Measurements from ENCODE around the gene MYH1. TPM values are rescaled to one million over a fixed set of nuclear protein-coding genes. Genes with fewer than 3 reads are reported as not detected.

Gene MYH1
- polyA plus RNA-seq, 1 donor (not counting 4 experiments of a cell fraction or from before 2014, with no cell fraction given): not detected

DNA sequence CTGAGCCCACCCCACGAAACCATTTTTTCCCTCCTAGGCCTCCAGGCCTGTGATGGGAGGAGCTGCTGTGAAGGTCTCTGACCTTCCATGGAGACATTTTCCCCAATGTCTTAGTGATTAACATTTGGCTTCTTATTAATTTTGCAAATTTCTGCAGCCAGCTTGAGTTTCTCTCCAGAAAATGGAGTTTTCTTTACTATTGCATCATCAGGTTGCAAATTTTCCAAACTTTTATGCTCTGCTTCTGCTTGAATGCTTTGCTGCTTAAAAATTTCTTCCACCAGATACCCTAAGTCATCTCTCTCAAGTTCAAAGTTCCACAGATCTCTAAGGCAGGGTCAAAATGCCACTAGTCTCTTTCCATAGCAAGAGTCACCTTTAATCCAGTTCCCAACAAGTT, 36.1 kb downstream of the MYH1 start:
- H3K4me2 ChIP-seq (ENCODE audit: control insufficient read depth, extremely low read depth, insufficient read depth, low read depth, low read length): no peak overlapping the region
- no peak for FAIRE-seq
- no peaks in the 10 kb centered on the region for H3K79me2 ChIP-seq (ENCODE audit: control insufficient read depth, insufficient read depth, low read length)
- H3K27me3 ChIP-seq (ENCODE audit: control insufficient read depth, extremely low read depth, insufficient read depth, low read length): no peaks in the 10 kb centered on the region
- no peak overlapping the region for H3K4me3 ChIP-seq (ENCODE audit: control insufficient read depth in 2 of 3, extremely low read depth in 1 of 3, insufficient read depth in 2 of 3, low read depth in 1 of 3, low read length in 3 of 3)
- DNase-seq (ENCODE audit: low read depth, low spot score): no peak
- H4K20me1 ChIP-seq (ENCODE audit: control insufficient read depth, extremely low read depth, insufficient read depth, low read length): no peaks in the 10 kb centered on the region
- TF ChIP-seq, protein P1, sequence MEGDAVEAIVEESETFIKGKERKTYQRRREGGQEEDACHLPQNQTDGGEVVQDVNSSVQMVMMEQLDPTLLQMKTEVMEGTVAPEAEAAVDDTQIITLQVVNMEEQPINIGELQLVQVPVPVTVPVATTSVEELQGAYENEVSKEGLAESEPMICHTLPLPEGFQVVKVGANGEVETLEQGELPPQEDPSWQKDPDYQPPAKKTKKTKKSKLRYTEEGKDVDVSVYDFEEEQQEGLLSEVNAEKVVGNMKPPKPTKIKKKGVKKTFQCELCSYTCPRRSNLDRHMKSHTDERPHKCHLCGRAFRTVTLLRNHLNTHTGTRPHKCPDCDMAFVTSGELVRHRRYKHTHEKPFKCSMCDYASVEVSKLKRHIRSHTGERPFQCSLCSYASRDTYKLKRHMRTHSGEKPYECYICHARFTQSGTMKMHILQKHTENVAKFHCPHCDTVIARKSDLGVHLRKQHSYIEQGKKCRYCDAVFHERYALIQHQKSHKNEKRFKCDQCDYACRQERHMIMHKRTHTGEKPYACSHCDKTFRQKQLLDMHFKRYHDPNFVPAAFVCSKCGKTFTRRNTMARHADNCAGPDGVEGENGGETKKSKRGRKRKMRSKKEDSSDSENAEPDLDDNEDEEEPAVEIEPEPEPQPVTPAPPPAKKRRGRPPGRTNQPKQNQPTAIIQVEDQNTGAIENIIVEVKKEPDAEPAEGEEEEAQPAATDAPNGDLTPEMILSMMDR (optimal IDR thresholded peaks at IDR 0.05 in 1 of 3, IDR thresholded peaks at IDR 0.05 in 1 of 3, conservative IDR thresholded peaks at IDR 0.05 in 1 of 3; ENCODE audit: extremely low read depth in 1 of 3, insufficient read depth in 2 of 3, low read length in 3 of 3): no peak
- no peak for TF ChIP-seq EZH2 (IDR thresholded peaks at IDR 0.05; ENCODE audit: low read length)
- no peaks in the 10 kb centered on the region for H3K9me1 ChIP-seq (ENCODE audit: control insufficient read depth, extremely low read depth, insufficient read depth, low read length)
- H3K27ac ChIP-seq (ENCODE audit: control insufficient read depth, insufficient read depth, low read length): no peak overlapping the region
- no peak overlapping the region for H3K9ac ChIP-seq (ENCODE audit: control insufficient read depth, extremely low read depth, insufficient read depth, low read length)
- H3K4me1 ChIP-seq (ENCODE audit: control insufficient read depth, extremely low read depth, insufficient read depth, low read length): no peaks in the 10 kb centered on the region
- H2AFZ ChIP-seq (ENCODE audit: control insufficient read depth, low read length): no peak overlapping the region
- dilution Hi-C loops (cut with MboI; ENCODE audit: extremely low pct_ligation_motif_present, low sequenced_read_pairs): no loop called here
- H3K36me3 ChIP-seq (ENCODE audit: control insufficient read depth in 2 of 2, extremely low read depth in 1 of 2, insufficient read depth in 2 of 2, low read length in 2 of 2): no peaks in the 10 kb centered on the region
- no peaks in the 10 kb centered on the region for H3K9me3 ChIP-seq (ENCODE audit: control insufficient read depth, low read depth, low read length)

DNA sequence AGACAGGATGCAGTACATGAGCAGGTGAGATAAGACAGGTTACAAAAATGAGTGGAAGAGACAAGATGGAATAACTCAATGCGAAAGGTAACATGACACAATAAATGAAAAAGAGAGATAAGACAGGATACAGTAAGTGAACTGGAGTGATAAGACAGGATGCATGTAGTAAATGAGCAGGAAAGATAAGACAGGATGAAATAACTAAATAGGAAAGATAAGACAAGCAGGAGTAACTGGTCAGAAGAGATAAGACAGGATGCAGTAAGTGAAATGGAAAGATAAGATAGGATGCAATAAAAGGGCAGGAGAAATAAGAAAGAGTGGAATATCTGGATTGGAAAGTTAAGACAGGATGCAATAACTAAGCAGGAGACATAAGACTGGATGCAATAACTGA, 40.6 kb downstream of the MYH1 start:
- DNase-seq (ENCODE audit: low read depth, low spot score): no peak
- Histone ChIP-seq H3K27me3 (ENCODE audit: control insufficient read depth, extremely low read depth, insufficient read depth, low read length) (no peaks in the 10 kb centered on the region), H3K36me3 (ENCODE audit: control insufficient read depth in 2 of 2, extremely low read depth in 1 of 2, insufficient read depth in 2 of 2, low read length in 2 of 2) (no peaks in the 10 kb centered on the region), H3K4me3 (ENCODE audit: control insufficient read depth in 2 of 3, extremely low read depth in 1 of 3, insufficient read depth in 2 of 3, low read depth in 1 of 3, low read length in 3 of 3) (no peak overlapping the region), H2AFZ (ENCODE audit: control insufficient read depth, low read length) (no peak overlapping the region), H3K4me1 (ENCODE audit: control insufficient read depth, extremely low read depth, insufficient read depth, low read length) (no peaks in the 10 kb centered on the region), H3K9ac (ENCODE audit: control insufficient read depth, extremely low read depth, insufficient read depth, low read length) (no peak overlapping the region), H3K9me1 (ENCODE audit: control insufficient read depth, extremely low read depth, insufficient read depth, low read length) (no peaks in the 10 kb centered on the region), H3K79me2 (ENCODE audit: control insufficient read depth, insufficient read depth, low read length) (no peaks in the 10 kb centered on the region), H4K20me1 (ENCODE audit: control insufficient read depth, extremely low read depth, insufficient read depth, low read length) (no peaks in the 10 kb centered on the region), H3K4me2 (ENCODE audit: control insufficient read depth, extremely low read depth, insufficient read depth, low read depth, low read length) (no peak overlapping the region), H3K9me3 (ENCODE audit: control insufficient read depth, low read depth, low read length) (no peaks in the 10 kb centered on the region), H3K27ac (ENCODE audit: control insufficient read depth, insufficient read depth, low read length) (no peak overlapping the region)
- no peak for FAIRE-seq
- dilution Hi-C loops (cut with MboI; ENCODE audit: extremely low pct_ligation_motif_present, low sequenced_read_pairs): no loop called here
- no peak for TF ChIP-seq EZH2 (IDR thresholded peaks at IDR 0.05; ENCODE audit: low read length)
- TF ChIP-seq, protein P1 (optimal IDR thresholded peaks at IDR 0.05 in 1 of 3, IDR thresholded peaks at IDR 0.05 in 1 of 3, conservative IDR thresholded peaks at IDR 0.05 in 1 of 3; ENCODE audit: extremely low read depth in 1 of 3, insufficient read depth in 2 of 3, low read length in 3 of 3): no peak
